WTC11 (cell line): ENCODE data around the gene ADA. TPM values are rescaled to one million over a fixed set of nuclear protein-coding genes. Genes with fewer than 3 reads are reported as not detected.

ENCODE experiments used
- ATAC-seq: fragments of 200-7000 bp; cut with Tn5 transposase; 2 replicates; pipeline ENCODE4 v1.10.0; 2021; ENCODE audit warnings: mild to moderate bottlenecking, moderate library complexity
- CTCF ChIA-PET: fragments of 300-600 bp; sonication (Branson Sonifier 250); formaldehyde crosslinking; loops from one replicate; lab custom pipeline; 2021; ENCODE audit warnings: antibody characterized with exemption; lab: Charles Lee
- POLR2A ChIA-PET: fragments of 350-600 bp; sonication (Branson Sonifier 250); formaldehyde crosslinking; loops from one replicate; lab custom pipeline; 2021; ENCODE audit warnings: antibody characterized with exemption; lab: Charles Lee
- DNase-seq: peaks from one replicate; pipeline ENCODE4 v3.0.0; 2021; ENCODE audit warnings: low spot score
- H3K27ac Mint-ChIP-seq: 2 replicates; pipeline ENCODE4 v1.8.0; 2021; ENCODE audit warnings: mixed read lengths
- H3K27me3 Mint-ChIP-seq: 2 replicates; pipeline ENCODE4 v1.8.0; 2021; ENCODE audit warnings: low read depth, mild to moderate bottlenecking, moderate library complexity, mixed read lengths
- H3K36me3 Mint-ChIP-seq: 2 replicates; pipeline ENCODE4 v1.8.0; 2021; ENCODE audit warnings: mixed read lengths
- H3K4me1 Mint-ChIP-seq: 2 replicates; pipeline ENCODE4 v1.8.0; 2022; ENCODE audit warnings: mixed read lengths
- H3K4me3 Mint-ChIP-seq: 2 replicates; pipeline ENCODE4 v1.8.0; 2021; ENCODE audit warnings: mild to moderate bottlenecking, moderate library complexity, mixed read lengths
- H3K9me3 Mint-ChIP-seq: 2 replicates; pipeline ENCODE4 v1.8.0; 2021; ENCODE audit warnings: mixed read lengths
- ARID4B ChIP-seq: sonication (generic); formaldehyde crosslinking; IDR thresholded peaks from 2 replicates; pipeline ENCODE4 v1.8.0; 2023; ENCODE audit warnings: missing genetic modification reagents, mild to moderate bottlenecking, borderline replicate concordance
- ATF1 ChIP-seq: sonication (generic); formaldehyde crosslinking; IDR thresholded peaks from 2 replicates; pipeline ENCODE4 v1.8.1; 2023; ENCODE audit warnings: mild to moderate bottlenecking, moderate library complexity, missing genetic modification reagents
- CBFB ChIP-seq: sonication (generic); formaldehyde crosslinking; IDR thresholded peaks from 2 replicates; pipeline ENCODE4 v1.8.1; 2022; ENCODE audit warnings: mild to moderate bottlenecking, low read depth, missing genetic modification reagents
- CDX4 ChIP-seq: fragments of 250-450 bp; sonication (Bioruptor Pico); IDR thresholded peaks from 2 replicates; pipeline ENCODE4 v1.9.0; 2021; ENCODE audit warnings: moderate library complexity, mild to moderate bottlenecking, inconsistent platforms, borderline replicate concordance
- CREB1 ChIP-seq: sonication (generic); formaldehyde crosslinking; IDR thresholded peaks from 2 replicates; pipeline ENCODE4 v1.8.0; 2023; ENCODE audit warnings: mild to moderate bottlenecking, missing genetic modification reagents
- CREM ChIP-seq: sonication (generic); formaldehyde crosslinking; IDR thresholded peaks from 2 replicates; pipeline ENCODE4 v1.8.1; 2022; ENCODE audit warnings: mild to moderate bottlenecking, missing genetic modification reagents, moderate library complexity
- E2F1 ChIP-seq: sonication (generic); formaldehyde crosslinking; IDR thresholded peaks from 2 replicates; pipeline ENCODE4 v1.8.0; 2022; ENCODE audit warnings: mild to moderate bottlenecking, missing genetic modification reagents
- ERG ChIP-seq: fragments of 250-450 bp; sonication (Bioruptor Pico); IDR thresholded peaks from 2 replicates; pipeline ENCODE4 v1.8.0; 2021; ENCODE audit warnings: mild to moderate bottlenecking
- FOXK1 ChIP-seq: sonication (generic); formaldehyde crosslinking; IDR thresholded peaks from 2 replicates; pipeline ENCODE4 v1.8.0; 2022; ENCODE audit warnings: mild to moderate bottlenecking, moderate library complexity, missing genetic modification reagents
- GABPB1 ChIP-seq: sonication (generic); formaldehyde crosslinking; IDR thresholded peaks from 2 replicates; pipeline ENCODE4 v1.8.1; 2023; ENCODE audit warnings: mild to moderate bottlenecking, missing genetic modification reagents
- MXD4 ChIP-seq: fragments of 250-450 bp; sonication (Bioruptor Pico); IDR thresholded peaks from 2 replicates; pipeline ENCODE4 v1.8.0; 2021; ENCODE audit warnings: mild to moderate bottlenecking, moderate library complexity, borderline replicate concordance
- NFATC4 ChIP-seq: fragments of 250-450 bp; sonication (Bioruptor Pico); IDR thresholded peaks from 2 replicates; pipeline ENCODE4 v1.9.0; 2021; ENCODE audit warnings: mild to moderate bottlenecking
- SOX15 ChIP-seq: fragments of 250-450 bp; sonication (Bioruptor Pico); IDR thresholded peaks from 2 replicates; pipeline ENCODE4 v1.9.0; 2021; ENCODE audit warnings: mild to moderate bottlenecking
- TCF7 ChIP-seq: sonication (generic); formaldehyde crosslinking; IDR thresholded peaks from 2 replicates; pipeline ENCODE4 v1.8.0; 2022; ENCODE audit warnings: mild to moderate bottlenecking, low read depth, missing genetic modification reagents, moderate library complexity
- TEAD4 ChIP-seq: sonication (generic); formaldehyde crosslinking; IDR thresholded peaks from 2 replicates; pipeline ENCODE4 v1.8.0; 2022; ENCODE audit warnings: mild to moderate bottlenecking, missing genetic modification reagents
- USF1 ChIP-seq: sonication (generic); formaldehyde crosslinking; IDR thresholded peaks from 2 replicates; pipeline ENCODE4 v1.8.0; 2022; ENCODE audit warnings: mild to moderate bottlenecking, missing genetic modification reagents
- ZNF232 ChIP-seq: sonication (generic); formaldehyde crosslinking; IDR thresholded peaks from 2 replicates; pipeline ENCODE4 v1.8.0; 2022; ENCODE audit warnings: mild to moderate bottlenecking, missing genetic modification reagents
- ZNF263 ChIP-seq: sonication (generic); formaldehyde crosslinking; IDR thresholded peaks from 2 replicates; pipeline ENCODE4 v1.8.1; 2022; ENCODE audit warnings: low read depth, mild to moderate bottlenecking, moderate library complexity, missing genetic modification reagents
- ZNF317 ChIP-seq: sonication (generic); formaldehyde crosslinking; IDR thresholded peaks from 2 replicates; pipeline ENCODE4 v1.8.1; 2023; ENCODE audit warnings: low read depth, mild to moderate bottlenecking, moderate library complexity, missing genetic modification reagents, borderline replicate concordance
- ZSCAN18 ChIP-seq: fragments of 250-450 bp; sonication (Bioruptor Pico); IDR thresholded peaks from 2 replicates; pipeline ENCODE4 v2.1.2; 2022; ENCODE audit warnings: mild to moderate bottlenecking, moderate library complexity
- total RNA-seq: library from RNA; stranded (reverse); gene quantifications from 3 replicates; pipeline ENCODE4 v1.2.3, GENCODE V29; 2021

ADA gene
- total RNA-seq, 1 experiment from 2014 or later = 19.7 TPM

- no peaks in the 10 kb centered on the region for H3K9me3 Mint-ChIP-seq
- CTCF ChIA-PET = no interaction called here
- no peak overlapping the region for H3K4me3 Mint-ChIP-seq
- TF ChIP-seq CDX4 (CRISPR knock-in tag) (no peak), CBFB (no peak)
- no peaks in the 10 kb centered on the region for H3K36me3 Mint-ChIP-seq
- DNase-seq (no peak), ATAC-seq (no peak)
- POLR2A ChIA-PET = no interaction called here
- H3K27ac Mint-ChIP-seq = no peak overlapping the region
- H3K4me1 Mint-ChIP-seq = peaks cover 44% of the 10 kb centered on the region
- H3K27me3 Mint-ChIP-seq = no peaks in the 10 kb centered on the region; the same call in 1 of the 2 replicates
Measured at GRCh38 chr20:44584162-44584561, 67.3 kb downstream of the ADA start.

GRCh38 chr20:44583157-44583556 lies 68.3 kb downstream of the ADA start:
- no peak for TF ChIP-seq E2F1 (CRISPR knock-in tag)
- TF ChIP-seq ZNF232 (CRISPR knock-in tag) = no peak
- no peak for TF ChIP-seq ERG (CRISPR knock-in tag)
- TF ChIP-seq NFATC4 (CRISPR knock-in tag) = no peak
- TF ChIP-seq MXD4 (CRISPR knock-in tag) = no peak
- TF ChIP-seq GABPB1 (CRISPR knock-in tag) = no peak
- TF ChIP-seq ATF1 (CRISPR knock-in tag) = no peak
- TF ChIP-seq ZNF317 (CRISPR knock-in tag) = no peak
- TF ChIP-seq CREB1 = no peak
- no peak for TF ChIP-seq USF1
- TF ChIP-seq ZNF263 (CRISPR knock-in tag) = no peak
- no peak for TF ChIP-seq TEAD4 (CRISPR knock-in tag)
- no peak for TF ChIP-seq FOXK1
- TF ChIP-seq TCF7 (CRISPR knock-in tag) = no peak
- no peak for TF ChIP-seq ARID4B (CRISPR knock-in tag)
- no peak for TF ChIP-seq ZSCAN18 (CRISPR knock-in tag)
- no peak for TF ChIP-seq SOX15 (CRISPR knock-in tag)
- TF ChIP-seq CREM (CRISPR knock-in tag) = no peak
- DNase-seq (no peak), ATAC-seq (no peak)
- CTCF ChIA-PET = interaction anchor here (1.1 to 1.2 kb wide), 2 partner anchors 10 to 21 kb away, joined by 3 to 5 read pairs; no protein-coding TSS in a partner anchor
- Mint-ChIP-seq H3K4me3 (no peak overlapping the region), H3K9me3 (no peaks in the 10 kb centered on the region), H3K36me3 (no peaks in the 10 kb centered on the region), H3K4me1 (peaks cover 44% of the 10 kb centered on the region), H3K27me3 (no peaks in the 10 kb centered on the region; the same call in 1 of the 2 replicates), H3K27ac (no peak overlapping the region)
- POLR2A ChIA-PET = no interaction called here
